ENCODE data around the gene SCARB1.

- no peak for TF ChIP-seq EZH2phosphoT487 (IDR thresholded peaks at IDR 0.05; ENCODE audit: unreplicated experiment)
- TF ChIP-seq CTCF (conservative IDR thresholded peaks at IDR 0.05; ENCODE audit: low read depth in 2 of 2), result peak; percentile 55 to 88
- no peak for TF ChIP-seq CREB1 (CRISPR knock-in tag; IDR thresholded peaks at IDR 0.05; ENCODE audit: low read depth)
- TF ChIP-seq POLR2AphosphoS5 (IDR thresholded peaks at IDR 0.05; ENCODE audit: low read depth), result no peak
- no peak for TF ChIP-seq EZH2 (IDR thresholded peaks at IDR 0.05; ENCODE audit: low read depth, unreplicated experiment)
- no peak for TF ChIP-seq ETS1 (IDR thresholded peaks at IDR 0.05)
- TF ChIP-seq REST (IDR thresholded peaks at IDR 0.05; ENCODE audit: unreplicated experiment), result no peak
- TF ChIP-seq JUNB (IDR thresholded peaks at IDR 0.05; ENCODE audit: unreplicated experiment), result no peak
Measured at GRCh38 chr12:124750787-124751471, 112.7 kb downstream of the SCARB1 start.

Measured in GM23338 (cell line).